ENCODE data around the gene S1PR5. TPM values are rescaled to one million over a fixed set of nuclear protein-coding genes. Genes with fewer than 3 reads are reported as not detected.

The S1PR5 gene
- total RNA-seq, 1 experiment from 2014 or later = 4.4 TPM

DNA sequence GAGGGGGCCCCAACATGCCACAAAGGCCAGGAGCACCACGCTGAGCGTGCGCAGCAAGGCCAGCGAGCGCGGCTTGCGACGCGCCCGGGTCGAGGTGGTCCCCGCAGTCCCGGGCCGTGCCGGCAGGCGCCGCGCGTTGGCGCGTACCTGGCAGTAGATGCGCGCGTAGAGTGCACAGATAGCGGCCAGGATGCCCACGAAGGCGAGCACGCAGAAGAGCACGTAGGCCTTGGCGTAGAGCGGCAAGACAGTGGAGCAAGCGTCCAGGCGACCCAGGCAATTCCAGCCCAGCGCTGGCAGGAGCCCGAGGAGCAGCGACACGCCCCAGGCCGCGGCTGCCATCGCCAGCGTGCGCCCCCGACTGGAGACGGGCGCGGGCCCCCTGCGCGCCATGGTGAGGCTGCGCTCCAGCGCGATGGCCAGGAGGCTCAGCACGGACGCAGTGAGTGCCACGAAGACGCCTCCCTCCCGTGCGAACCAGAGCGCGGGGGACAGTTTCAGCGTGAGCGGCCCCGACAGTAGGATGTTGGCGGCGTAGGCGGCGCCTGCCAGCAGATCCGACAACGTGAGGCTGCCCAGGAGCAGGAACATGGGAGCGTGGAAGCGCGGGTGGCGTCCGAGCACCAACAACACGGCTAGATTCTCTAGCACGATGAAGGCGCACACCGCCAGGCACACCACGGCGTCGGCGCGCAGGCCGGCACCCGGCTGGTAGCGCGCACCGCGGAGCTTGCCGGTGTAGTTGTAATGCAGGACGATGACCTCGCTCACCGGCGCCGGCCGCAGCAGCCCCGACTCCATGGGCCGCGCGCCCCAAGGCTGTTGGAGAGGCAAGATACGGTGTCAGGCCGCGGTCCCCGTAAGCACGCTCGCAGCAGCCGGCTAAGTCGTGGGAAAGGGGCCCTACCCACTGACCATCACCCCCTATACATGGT lies 2.8 kb downstream of the S1PR5 start:
- H3K27ac ChIP-seq (ENCODE audit: low read depth, low read length) = no peak overlapping the region
- ATAC-seq = no peak
- no peak overlapping the region for H2AFZ ChIP-seq (ENCODE audit: low read depth, low read length, poor library complexity, severe bottlenecking)
- no peak overlapping the region for H3K9ac ChIP-seq (ENCODE audit: low read length)
- no peak for DNase-seq (ENCODE audit: low read depth, low spot score)
- intact Hi-C loops (cut with micrococcal nuclease) = no loop called here
- TF ChIP-seq ZNF274 (IDR thresholded peaks at IDR 0.05; ENCODE audit: low read depth, low read length) = no peak
- TF ChIP-seq, protein P1, sequence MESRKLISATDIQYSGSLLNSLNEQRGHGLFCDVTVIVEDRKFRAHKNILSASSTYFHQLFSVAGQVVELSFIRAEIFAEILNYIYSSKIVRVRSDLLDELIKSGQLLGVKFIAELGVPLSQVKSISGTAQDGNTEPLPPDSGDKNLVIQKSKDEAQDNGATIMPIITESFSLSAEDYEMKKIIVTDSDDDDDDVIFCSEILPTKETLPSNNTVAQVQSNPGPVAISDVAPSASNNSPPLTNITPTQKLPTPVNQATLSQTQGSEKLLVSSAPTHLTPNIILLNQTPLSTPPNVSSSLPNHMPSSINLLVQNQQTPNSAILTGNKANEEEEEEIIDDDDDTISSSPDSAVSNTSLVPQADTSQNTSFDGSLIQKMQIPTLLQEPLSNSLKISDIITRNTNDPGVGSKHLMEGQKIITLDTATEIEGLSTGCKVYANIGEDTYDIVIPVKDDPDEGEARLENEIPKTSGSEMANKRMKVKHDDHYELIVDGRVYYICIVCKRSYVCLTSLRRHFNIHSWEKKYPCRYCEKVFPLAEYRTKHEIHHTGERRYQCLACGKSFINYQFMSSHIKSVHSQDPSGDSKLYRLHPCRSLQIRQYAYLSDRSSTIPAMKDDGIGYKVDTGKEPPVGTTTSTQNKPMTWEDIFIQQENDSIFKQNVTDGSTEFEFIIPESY (IDR thresholded peaks at IDR 0.05; ENCODE audit: extremely low read depth, insufficient replicate concordance, low read length) = no peak
- TF ChIP-seq, protein P2, sequence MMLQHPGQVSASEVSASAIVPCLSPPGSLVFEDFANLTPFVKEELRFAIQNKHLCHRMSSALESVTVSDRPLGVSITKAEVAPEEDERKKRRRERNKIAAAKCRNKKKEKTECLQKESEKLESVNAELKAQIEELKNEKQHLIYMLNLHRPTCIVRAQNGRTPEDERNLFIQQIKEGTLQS (IDR thresholded peaks at IDR 0.05) = no peak
- TF ChIP-seq EZH2 (IDR thresholded peaks at IDR 0.05) = no peak
- TF ChIP-seq CEBPB (IDR thresholded peaks at IDR 0.05; ENCODE audit: low read depth) = no peak
- no peak for TF ChIP-seq RAD21 (IDR thresholded peaks at IDR 0.05; ENCODE audit: low read depth)
- no peak for TF ChIP-seq EZH2phosphoT487 (IDR thresholded peaks at IDR 0.05; ENCODE audit: borderline replicate concordance)
- no peaks in the 10 kb centered on the region for H4K20me1 ChIP-seq (ENCODE audit: insufficient read depth)
- no peak overlapping the region for H3K4me3 ChIP-seq (replicated peaks in 1 of 2; ENCODE audit: low read depth in 1 of 2, low read length in 2 of 2)
- RAD21 ChIA-PET (ENCODE audit: low non-redundant PET in 1 of 2, low total read pairs in 2 of 2, uncharacterized antibody in 2 of 2, unreplicated experiment in 2 of 2) = no interaction called here
- H3K4me1 ChIP-seq (ENCODE audit: control insufficient read depth in 1 of 2, insufficient read depth in 2 of 2, low read length in 2 of 2) = peaks cover 15 to 47% of the 10 kb centered on the region in 2 experiments; a peak in 3 of 4 replicates
- H3K4me2 ChIP-seq (ENCODE audit: low read length) = no peak overlapping the region
- no peaks in the 10 kb centered on the region for H3K79me2 ChIP-seq (ENCODE audit: insufficient read depth, low read length)
- POLR2A ChIA-PET = no interaction called here
- CTCF ChIA-PET = no interaction called here
- no peaks in the 10 kb centered on the region for H3K9me3 ChIP-seq (ENCODE audit: control insufficient read depth in 1 of 2, insufficient read depth in 1 of 2, low read depth in 1 of 2, low read length in 2 of 2)
- no TSS peak for BruUV-seq (replicated peaks)
- H3K9me2 ChIP-seq (ENCODE audit: insufficient read depth) = no peaks in the 10 kb centered on the region
- no peaks in the 10 kb centered on the region for H3K36me3 ChIP-seq (ENCODE audit: control insufficient read depth in 1 of 2, insufficient read depth in 2 of 2, low read length in 2 of 2)
- no peaks in the 10 kb centered on the region for H3K27me3 ChIP-seq (ENCODE audit: insufficient read depth, low read length)

Data from HCT116 (cell line).